K562 (cell line): ENCODE measurements around the gene HSP90AA1. TPM values are rescaled to one million over a fixed set of nuclear protein-coding genes. Genes with fewer than 3 reads are reported as not detected.
A peak's percentile ranks its signal among the peaks of the same experiment; 100 is the strongest.

ENCODE experiments used
- AFF4 ChIP-seq: sonication (generic); formaldehyde crosslinking; IDR thresholded peaks from 2 replicates; pipeline ENCODE4 v1.8.0; 2023; ENCODE audit warnings: mild to moderate bottlenecking, missing genetic modification reagents
- CBX8 ChIP-seq: fragments of 200-600 bp; sonication (generic); IDR thresholded peaks from 2 replicates; pipeline ENCODE4 v1.6.1; 2012; ENCODE audit warnings: borderline replicate concordance, mixed run types, low read depth, mild to moderate bottlenecking, moderate library complexity, mixed read lengths, low read length, control low read depth, inconsistent platforms; ENCODE audit not compliant: poor library complexity, severe bottlenecking; ENCODE audit errors: extremely low read depth
- CXXC5 ChIP-seq: fragments of 250-450 bp; sonication (Bioruptor Pico); IDR thresholded peaks from 2 replicates; pipeline ENCODE4 v1.8.0; 2022; ENCODE audit warnings: inconsistent platforms, mild to moderate bottlenecking, moderate library complexity
- GABPB1 ChIP-seq: sonication (generic); formaldehyde crosslinking; IDR thresholded peaks from 2 replicates; pipeline ENCODE4 v1.8.0; 2022; ENCODE audit warnings: mild to moderate bottlenecking, missing genetic modification reagents
- GMEB1 ChIP-seq: fragments of 250-450 bp; sonication (Bioruptor Pico); IDR thresholded peaks from 2 replicates; pipeline ENCODE4 v1.4.0; 2020; ENCODE audit warnings: mild to moderate bottlenecking
- HNRNPL ChIP-seq: fragments of 200-400 bp; formaldehyde crosslinking; IDR thresholded peaks from 2 replicates; pipeline ENCODE4 v1.6.1; 2017; ENCODE audit warnings: low read depth, mild to moderate bottlenecking, low read length
- RBM25 ChIP-seq: fragments of 200-400 bp; formaldehyde crosslinking; IDR thresholded peaks from 2 replicates; pipeline ENCODE4 v1.6.1; 2018; ENCODE audit warnings: low read length, low read depth, moderate library complexity; ENCODE audit not compliant: severe bottlenecking
- ZFPM2 ChIP-seq: fragments of 250-450 bp; sonication (Bioruptor Pico); IDR thresholded peaks from 2 replicates; pipeline ENCODE4 v1.5.1; 2022; ENCODE audit warnings: mild to moderate bottlenecking
- ZNF311 ChIP-seq: fragments of 250-450 bp; sonication (Bioruptor Pico); IDR thresholded peaks from 2 replicates; pipeline ENCODE4 v1.4.0; 2020; ENCODE audit warnings: mild to moderate bottlenecking, moderate library complexity
- ZNF407 ChIP-seq: fragments of 450-650 bp; IDR thresholded peaks from 2 replicates; pipeline ENCODE4 v1.6.1; 2016; ENCODE audit warnings: low read depth
- ZNF589 ChIP-seq: fragments of 200-800 bp; sonication (Bioruptor generic); IDR thresholded peaks from 2 replicates; pipeline ENCODE4 v1.6.1; 2016; ENCODE audit warnings: low read depth, missing genetic modification characterization, missing compliant biosample characterization
- polyA plus RNA-seq, 8 experiments: library from polyadenylated mRNA; depleted of rRNA in 4 of 8; stranded (reverse) in 5 of 8; unstranded in 3 of 8; fragments of >200 nt; fragmentation: Nextera tagmentation in 2 of 8; fragmentation: Illumina TruSeq in 1 of 8; extraction: Ambion mirVana in 2 of 8; extraction: Trizol in 1 of 8; gene quantifications; 2 replicates each; pipeline versions ENCODE4 v1.2.1 to v1.2.3, GENCODE V29; 2011 to 2014; ENCODE audit warnings: inconsistent platforms in 1 of 8, missing spikeins in 1 of 8
- total RNA-seq, 7 experiments: library from RNA; depleted of rRNA in 6 of 7; stranded (reverse); fragments of >200 nt in 6 of 7; fragmentation: Illumina TruSeq in 2 of 7; extraction: Trizol in 2 of 7; gene quantifications; 2 replicates each; pipeline versions ENCODE4 v1.2.1 to v1.2.3, GENCODE V29; 2011 to 2021; ENCODE audit warnings: low replicate concordance in 1 of 7

HSP90AA1 gene
- total and polyA plus RNA-seq, 9 of the 15 experiments (the other 6 are each of a cell fraction or from before 2014, with no cell fraction given) = 377 to 1,731 (median 879) TPM

GRCh38 chr14:102088012-102088792, 1.4 kb upstream of the HSP90AA1 start (continued):
- TF ChIP-seq ZNF407 (no peak), HNRNPL (no peak), GMEB1 (CRISPR knock-in tag) (no peak), CXXC5 (CRISPR knock-in tag) (peak; percentile 41), CBX8 (no peak), AFF4 (peak; percentile 52), GABPB1 (peak; percentile 60; the same call in 1 of the 2 replicates), ZNF311 (CRISPR knock-in tag) (no peak), ZFPM2 (CRISPR knock-in tag) (no peak), ZNF589 (CRISPR knock-in tag) (peak; percentile 68), RBM25 (no peak)
